ENCODE results near the gene PHKB. TPM values are rescaled to one million over a fixed set of nuclear protein-coding genes. Genes with fewer than 3 reads are reported as not detected.

Gene PHKB
- total RNA-seq, 1 donor from 2014 or later: 94.2 TPM

GRCh38 chr16:47732523-47733111 lies 271.5 kb downstream of the PHKB start:
- ATAC-seq: no peak
- intact Hi-C loops (cut with DNase I): no loop called here
- no peak for DNase-seq (ENCODE audit: low spot score)

GRCh38 chr16:47734081-47734857 lies 273.1 kb downstream of the PHKB start:
- no peak for DNase-seq (ENCODE audit: low spot score)
- intact Hi-C loops (cut with DNase I): no loop called here
- ATAC-seq: no peak

- no peak for ATAC-seq
- intact Hi-C loops (cut with DNase I): no loop called here
Observed at GRCh38 chr16:47734987-47735594, 274.0 kb downstream of the PHKB start.

GRCh38 chr16:47750371-47750770 lies 289.2 kb downstream of the PHKB start:
- DNase-seq (ENCODE audit: low spot score) (no peak), ATAC-seq (no peak)
- intact Hi-C loops (cut with DNase I): no loop called here

More at GRCh38 chr16:47734987-47735594, 274.0 kb downstream of the PHKB start:
- DNase-seq (ENCODE audit: low spot score): no peak

Other genes starting within 250 kb of the PHKB start
- 50.0 TPM for gene ITFG1, start 268 bp upstream of the PHKB start, total RNA-seq